Measurements from ENCODE around the gene JPH2. TPM values are rescaled to one million over a fixed set of nuclear protein-coding genes. Genes with fewer than 3 reads are reported as not detected.

Gene JPH2
- total and polyA plus RNA-seq, 2 donors from 2014 or later, result 2.5 to 11.4 TPM

DNA sequence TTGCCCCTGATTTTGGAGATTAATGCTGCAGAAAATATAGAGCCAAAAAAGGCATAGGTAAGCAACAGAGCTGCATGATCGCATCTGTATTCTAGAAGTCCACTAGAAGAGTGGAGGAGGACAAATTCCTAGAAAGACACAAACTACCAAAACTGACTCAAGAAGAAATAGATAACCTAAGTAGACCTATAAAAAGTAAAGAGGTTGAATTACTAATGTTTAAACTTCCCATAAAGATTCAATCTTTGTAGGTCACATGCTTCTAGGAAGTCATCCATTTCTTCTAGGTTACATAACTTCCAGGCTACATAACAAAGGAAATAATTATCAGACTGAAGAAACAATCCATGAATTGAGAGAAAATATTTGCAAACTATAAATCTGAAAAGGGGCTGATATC, 84.4 kb downstream of the JPH2 start:
- Histone ChIP-seq H3K4me3 (ENCODE audit: low read length in 3 of 3) (no peak overlapping the region), H3K4me1 (ENCODE audit: control insufficient read depth in 2 of 3, insufficient read depth in 2 of 3, low read depth in 1 of 3, low read length in 3 of 3) (no peaks in the 10 kb centered on the region), H3K36me3 (ENCODE audit: control insufficient read depth in 2 of 3, insufficient read depth in 3 of 3, low read length in 3 of 3) (no peaks in the 10 kb centered on the region), H3K9ac (ENCODE audit: low read length in 3 of 3) (no peak overlapping the region), H3K27me3 (ENCODE audit: control insufficient read depth, insufficient read depth, low read length) (no peaks in the 10 kb centered on the region), H3K9me3 (ENCODE audit: control insufficient read depth in 2 of 3, insufficient read depth in 1 of 3, low read length in 3 of 3) (no peaks in the 10 kb centered on the region), H3K27ac (ENCODE audit: low read depth in 2 of 2, low read length in 2 of 2) (no peak overlapping the region)
- intact Hi-C loops (cut with DNase I), result no loop called here
- TF ChIP-seq, protein P1, sequence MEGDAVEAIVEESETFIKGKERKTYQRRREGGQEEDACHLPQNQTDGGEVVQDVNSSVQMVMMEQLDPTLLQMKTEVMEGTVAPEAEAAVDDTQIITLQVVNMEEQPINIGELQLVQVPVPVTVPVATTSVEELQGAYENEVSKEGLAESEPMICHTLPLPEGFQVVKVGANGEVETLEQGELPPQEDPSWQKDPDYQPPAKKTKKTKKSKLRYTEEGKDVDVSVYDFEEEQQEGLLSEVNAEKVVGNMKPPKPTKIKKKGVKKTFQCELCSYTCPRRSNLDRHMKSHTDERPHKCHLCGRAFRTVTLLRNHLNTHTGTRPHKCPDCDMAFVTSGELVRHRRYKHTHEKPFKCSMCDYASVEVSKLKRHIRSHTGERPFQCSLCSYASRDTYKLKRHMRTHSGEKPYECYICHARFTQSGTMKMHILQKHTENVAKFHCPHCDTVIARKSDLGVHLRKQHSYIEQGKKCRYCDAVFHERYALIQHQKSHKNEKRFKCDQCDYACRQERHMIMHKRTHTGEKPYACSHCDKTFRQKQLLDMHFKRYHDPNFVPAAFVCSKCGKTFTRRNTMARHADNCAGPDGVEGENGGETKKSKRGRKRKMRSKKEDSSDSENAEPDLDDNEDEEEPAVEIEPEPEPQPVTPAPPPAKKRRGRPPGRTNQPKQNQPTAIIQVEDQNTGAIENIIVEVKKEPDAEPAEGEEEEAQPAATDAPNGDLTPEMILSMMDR (IDR thresholded peaks at IDR 0.05; ENCODE audit: borderline replicate concordance, extremely low read depth, insufficient read depth), result no peak
- FAIRE-seq (no peak), DNase-seq (no peak)

DNA sequence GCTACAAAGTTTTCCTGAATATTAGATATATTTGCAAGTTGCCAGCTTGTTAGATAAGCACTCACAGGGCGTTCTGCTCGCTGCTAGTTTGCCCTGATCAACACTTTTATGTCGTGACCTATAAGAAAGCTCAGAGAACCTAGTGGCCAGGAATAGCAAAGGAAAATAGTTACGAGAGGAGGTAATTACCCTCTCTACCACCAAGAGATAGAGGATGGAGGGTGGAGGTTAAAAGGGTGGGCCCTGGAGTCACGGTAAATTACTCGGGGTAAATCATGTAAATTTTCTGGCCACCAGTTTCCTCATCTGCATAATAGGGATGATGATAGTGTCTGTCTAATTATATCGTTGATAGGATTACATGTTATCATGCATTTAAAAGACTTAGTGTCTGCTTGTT, 87.2 kb downstream of the JPH2 start:
- Histone ChIP-seq H3K4me1 (ENCODE audit: control insufficient read depth in 2 of 3, insufficient read depth in 2 of 3, low read depth in 1 of 3, low read length in 3 of 3) (no peaks in the 10 kb centered on the region), H3K9ac (ENCODE audit: low read length in 3 of 3) (no peak overlapping the region), H3K9me3 (ENCODE audit: control insufficient read depth in 2 of 3, insufficient read depth in 1 of 3, low read length in 3 of 3) (no peaks in the 10 kb centered on the region), H3K27me3 (ENCODE audit: control insufficient read depth, insufficient read depth, low read length) (no peaks in the 10 kb centered on the region), H3K27ac (ENCODE audit: low read depth in 2 of 2, low read length in 2 of 2) (no peak overlapping the region), H3K36me3 (ENCODE audit: control insufficient read depth in 2 of 3, insufficient read depth in 3 of 3, low read length in 3 of 3) (no peaks in the 10 kb centered on the region), H3K4me3 (ENCODE audit: low read length in 3 of 3) (no peak overlapping the region)
- FAIRE-seq, result no peak
- DNase-seq, result no peak
- intact Hi-C loops (cut with DNase I), result no loop called here
- TF ChIP-seq, protein P1 (IDR thresholded peaks at IDR 0.05; ENCODE audit: borderline replicate concordance, extremely low read depth, insufficient read depth), result no peak

DNA sequence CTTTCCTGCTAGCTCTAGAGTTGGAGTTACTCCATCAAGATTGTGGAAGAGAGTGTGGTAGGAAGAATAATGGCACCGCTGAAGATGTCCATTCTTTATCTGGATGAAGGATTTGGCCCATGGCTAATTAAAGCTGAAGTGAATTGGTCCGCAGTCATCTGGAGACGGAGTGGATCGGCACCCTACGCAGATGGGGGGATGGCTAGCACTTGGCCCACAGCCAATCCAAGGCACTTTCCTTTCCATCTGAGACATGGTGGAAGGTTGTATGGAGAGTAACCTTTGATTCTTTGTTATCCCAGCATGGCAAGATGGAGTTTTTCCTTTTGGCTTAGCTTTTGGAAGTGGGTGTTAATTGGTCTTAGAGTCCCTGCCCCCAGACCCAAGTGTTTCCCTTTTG, 88.3 kb downstream of the JPH2 start:
- Histone ChIP-seq H3K4me3 (ENCODE audit: low read length in 3 of 3) (no peak overlapping the region), H3K36me3 (ENCODE audit: control insufficient read depth in 2 of 3, insufficient read depth in 3 of 3, low read length in 3 of 3) (no peaks in the 10 kb centered on the region), H3K9me3 (ENCODE audit: control insufficient read depth in 2 of 3, insufficient read depth in 1 of 3, low read length in 3 of 3) (no peaks in the 10 kb centered on the region), H3K9ac (ENCODE audit: low read length in 3 of 3) (no peak overlapping the region), H3K4me1 (ENCODE audit: control insufficient read depth in 2 of 3, insufficient read depth in 2 of 3, low read depth in 1 of 3, low read length in 3 of 3) (no peaks in the 10 kb centered on the region), H3K27ac (ENCODE audit: low read depth in 2 of 2, low read length in 2 of 2) (no peak overlapping the region), H3K27me3 (ENCODE audit: control insufficient read depth, insufficient read depth, low read length) (no peaks in the 10 kb centered on the region)
- intact Hi-C loops (cut with DNase I), result no loop called here
- TF ChIP-seq, protein P1 (IDR thresholded peaks at IDR 0.05; ENCODE audit: borderline replicate concordance, extremely low read depth, insufficient read depth), result no peak
- no peak for DNase-seq
- FAIRE-seq, result no peak

DNA sequence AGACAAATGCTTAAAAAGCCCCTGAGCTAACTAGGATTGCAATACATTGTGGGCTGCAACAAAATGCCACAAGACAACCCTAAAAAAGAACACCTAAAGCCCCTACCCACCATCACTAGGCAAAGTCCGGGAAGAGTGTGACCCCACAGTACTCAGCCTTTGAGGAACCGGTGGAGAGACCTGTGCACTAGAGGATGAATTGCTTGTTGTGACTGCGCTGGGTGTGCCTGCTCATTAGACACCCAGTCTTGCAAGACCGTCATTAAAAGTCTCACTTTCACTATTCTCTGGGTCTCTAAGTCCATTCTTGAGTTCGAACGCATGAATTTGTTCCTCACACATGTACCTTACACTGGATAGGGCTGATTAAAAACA, 88.7 kb downstream of the JPH2 start:
- Histone ChIP-seq H3K9me3 (ENCODE audit: control insufficient read depth in 2 of 3, insufficient read depth in 1 of 3, low read length in 3 of 3) (no peaks in the 10 kb centered on the region), H3K27me3 (ENCODE audit: control insufficient read depth, insufficient read depth, low read length) (no peaks in the 10 kb centered on the region), H3K36me3 (ENCODE audit: control insufficient read depth in 2 of 3, insufficient read depth in 3 of 3, low read length in 3 of 3) (no peaks in the 10 kb centered on the region), H3K9ac (ENCODE audit: low read length in 3 of 3) (no peak overlapping the region), H3K4me3 (ENCODE audit: low read length in 3 of 3) (no peak overlapping the region), H3K4me1 (ENCODE audit: control insufficient read depth in 2 of 3, insufficient read depth in 2 of 3, low read depth in 1 of 3, low read length in 3 of 3) (no peaks in the 10 kb centered on the region), H3K27ac (ENCODE audit: low read depth in 2 of 2, low read length in 2 of 2) (no peak overlapping the region)
- peak in 2 of 5 donors; percentile 26 to 46 for DNase-seq
- TF ChIP-seq, protein P1 (IDR thresholded peaks at IDR 0.05; ENCODE audit: borderline replicate concordance, extremely low read depth, insufficient read depth), result no peak
- FAIRE-seq, result no peak
- intact Hi-C loops (cut with DNase I), result no loop called here

All from kidney (tissue), 14 donors.